HEK293 (cell line): ENCODE data around the gene MLKL.
A peak's percentile ranks its signal among the peaks of the same experiment; 100 is the strongest.

Experiments used
- CTCF ChIA-PET: fragments of 350-600 bp; formaldehyde crosslinking; extraction: SDS; loops from one replicate; lab custom pipeline; 2021; ENCODE audit warnings: antibody characterized with exemption; lab: Yijun Ruan, JAX
- POLR2A ChIA-PET: fragments of 300-600 bp; formaldehyde crosslinking; extraction: SDS; loops from one replicate; lab custom pipeline; 2020; ENCODE audit warnings: antibody characterized with exemption, inconsistent platforms; lab: Yijun Ruan, JAX
- H3K27ac ChIP-seq: fragments of 200-500 bp; sonication (Bioruptor generic); 2 replicates; pipeline ENCODE4 v1.5.1; 2014; ENCODE audit warnings: low read depth, low read length, control low read depth, inconsistent platforms; ENCODE audit errors: extremely low read depth
- H3K36me3 ChIP-seq, 2 experiments: fragments of 200-500 bp in 1 of 2; sonication (Bioruptor generic) in 1 of 2; 1 replicate in 1 of 2; 2 replicates in 1 of 2; pipeline ENCODE4 v1.5.1; 2014 to 2017; ENCODE audit warnings: inconsistent platforms in 2 of 2, low read length in 2 of 2; ENCODE audit not compliant: control insufficient read depth in 2 of 2, insufficient read depth in 1 of 2
- H3K4me1 ChIP-seq: fragments of 200-500 bp; sonication (Bioruptor generic); 2 replicates; pipeline ENCODE4 v1.5.1; 2014; ENCODE audit warnings: mild to moderate bottlenecking, low read length, inconsistent platforms; ENCODE audit not compliant: control insufficient read depth, insufficient read depth
- H3K4me3 ChIP-seq: 2 replicates; pipeline ENCODE4 v1.5.1; 2011; ENCODE audit warnings: low read depth, mild to moderate bottlenecking, control low read depth, low read length, moderate library complexity
- H3K9me3 ChIP-seq: fragments of 200-500 bp; sonication (Bioruptor generic); 2 replicates; pipeline ENCODE4 v1.5.1; 2014; ENCODE audit warnings: low read depth, low read length, inconsistent platforms; ENCODE audit not compliant: control insufficient read depth, insufficient read depth
- BCL11B ChIP-seq: fragments of 450-650 bp; formaldehyde crosslinking; IDR thresholded peaks from 2 replicates; pipeline ENCODE4 v1.5.1; 2016; ENCODE audit warnings: low read depth, missing biosample characterization, missing genetic modification characterization
- BCL6B ChIP-seq: fragments of 450-650 bp; formaldehyde crosslinking; IDR thresholded peaks from 2 replicates; pipeline ENCODE4 v1.5.1; 2017; ENCODE audit warnings: missing biosample characterization, missing genetic modification characterization
- TCF7L2 ChIP-seq: IDR thresholded peaks from 2 replicates; pipeline ENCODE4 v1.6.1; 2011; ENCODE audit warnings: low read depth, mild to moderate bottlenecking, inconsistent platforms, low read length, moderate library complexity, borderline replicate concordance
- TRIM28 ChIP-seq: IDR thresholded peaks from 2 replicates; pipeline ENCODE4 v1.6.1; 2011; ENCODE audit warnings: low read length, control low read depth, borderline replicate concordance
- WT1 ChIP-seq: fragments of 450-650 bp; formaldehyde crosslinking; IDR thresholded peaks from 2 replicates; pipeline ENCODE4 v1.5.1; 2016; ENCODE audit warnings: missing biosample characterization, missing genetic modification characterization
- ZBTB20 ChIP-seq: fragments of 450-650 bp; formaldehyde crosslinking; IDR thresholded peaks from 2 replicates; pipeline ENCODE4 v1.5.1; 2016; ENCODE audit warnings: missing biosample characterization, missing genetic modification characterization
- ZBTB21 ChIP-seq: fragments of 450-650 bp; formaldehyde crosslinking; IDR thresholded peaks from 2 replicates; pipeline ENCODE4 v1.5.1; 2017; ENCODE audit warnings: missing biosample characterization, missing genetic modification characterization
- ZNF239 ChIP-seq: fragments of 450-650 bp; formaldehyde crosslinking; IDR thresholded peaks from 2 replicates; pipeline ENCODE4 v1.5.1; 2016; ENCODE audit warnings: missing biosample characterization, missing genetic modification characterization
- ZNF266 ChIP-seq: fragments of 450-650 bp; formaldehyde crosslinking; IDR thresholded peaks from 2 replicates; pipeline ENCODE4 v1.5.1; 2016; ENCODE audit warnings: missing biosample characterization, missing genetic modification characterization, low read depth
- ZNF529 ChIP-seq: fragments of 450-650 bp; formaldehyde crosslinking; IDR thresholded peaks from 2 replicates; pipeline ENCODE4 v1.5.1; 2017; ENCODE audit warnings: missing genetic modification characterization, missing biosample characterization; ENCODE audit not compliant: insufficient replicate concordance
- ZNF530 ChIP-seq: fragments of 450-650 bp; formaldehyde crosslinking; IDR thresholded peaks from 2 replicates; pipeline ENCODE4 v1.5.1; 2016; ENCODE audit warnings: low read depth, missing biosample characterization, missing genetic modification characterization
- ZNF548 ChIP-seq: fragments of 450-650 bp; formaldehyde crosslinking; IDR thresholded peaks from 2 replicates; pipeline ENCODE4 v1.5.1; 2016; ENCODE audit warnings: missing biosample characterization, missing genetic modification characterization
- ZNF626 ChIP-seq: fragments of 450-650 bp; sonication (Bioruptor Pico); formaldehyde crosslinking; IDR thresholded peaks from 2 replicates; pipeline ENCODE4 v1.5.1; 2018; ENCODE audit warnings: missing biosample characterization, missing genetic modification characterization, inconsistent platforms
- ZNF747 ChIP-seq: fragments of 450-650 bp; formaldehyde crosslinking; IDR thresholded peaks from 2 replicates; pipeline ENCODE4 v1.5.1; 2016; ENCODE audit warnings: missing biosample characterization, missing genetic modification characterization
- ZNF785 ChIP-seq: fragments of 450-650 bp; formaldehyde crosslinking; IDR thresholded peaks from 2 replicates; pipeline ENCODE4 v1.5.1; 2016; ENCODE audit warnings: missing biosample characterization, missing genetic modification characterization
- TF ChIP-seq, protein P1 (sequence below): fragments of 450-650 bp; formaldehyde crosslinking; IDR thresholded peaks from 2 replicates; pipeline ENCODE4 v1.5.1; 2016; ENCODE audit warnings: missing biosample characterization, missing genetic modification characterization
- TF ChIP-seq, protein P2 (sequence below): fragments of 450-650 bp; formaldehyde crosslinking; IDR thresholded peaks from 2 replicates; pipeline ENCODE4 v1.5.1; 2016; ENCODE audit warnings: missing biosample characterization, missing genetic modification characterization

The MLKL gene

DNA sequence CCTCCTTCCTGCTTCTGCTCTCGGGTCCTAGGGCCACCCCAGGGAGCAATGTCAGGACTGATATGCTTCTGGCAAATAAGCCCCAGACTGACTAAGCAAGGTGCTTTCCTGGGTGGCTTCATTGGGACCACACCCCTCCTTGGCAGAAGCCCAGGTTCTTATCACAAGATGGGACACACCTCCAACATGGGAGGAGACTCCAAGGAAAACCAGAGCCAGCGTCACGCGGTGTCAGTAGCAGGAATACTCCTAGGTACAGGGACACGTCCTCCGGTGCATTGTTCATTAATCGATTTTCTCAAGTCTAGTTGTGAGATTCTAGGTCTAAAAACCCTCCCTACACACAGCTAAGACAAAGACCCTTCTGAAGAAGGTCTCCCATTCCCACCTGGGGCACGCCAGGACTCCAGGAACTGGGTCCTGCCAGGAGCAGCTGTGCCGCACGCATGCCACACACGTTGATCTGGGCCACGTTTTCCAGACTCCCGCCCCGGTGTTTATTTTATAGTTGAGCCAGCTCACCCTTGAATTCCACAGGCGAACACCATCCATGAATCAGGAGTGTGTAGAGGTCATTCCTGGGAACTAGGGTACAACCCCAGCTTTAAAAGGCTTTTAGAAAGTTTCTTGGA is 43.1 kb upstream of the MLKL start (continued):
- TF ChIP-seq BCL6B (tag by site-specific recombination): peak; percentile 64
- TF ChIP-seq ZBTB21 (tag by site-specific recombination): peak; percentile 63; the same call in 1 of the 2 replicates
- TF ChIP-seq, protein P1, sequence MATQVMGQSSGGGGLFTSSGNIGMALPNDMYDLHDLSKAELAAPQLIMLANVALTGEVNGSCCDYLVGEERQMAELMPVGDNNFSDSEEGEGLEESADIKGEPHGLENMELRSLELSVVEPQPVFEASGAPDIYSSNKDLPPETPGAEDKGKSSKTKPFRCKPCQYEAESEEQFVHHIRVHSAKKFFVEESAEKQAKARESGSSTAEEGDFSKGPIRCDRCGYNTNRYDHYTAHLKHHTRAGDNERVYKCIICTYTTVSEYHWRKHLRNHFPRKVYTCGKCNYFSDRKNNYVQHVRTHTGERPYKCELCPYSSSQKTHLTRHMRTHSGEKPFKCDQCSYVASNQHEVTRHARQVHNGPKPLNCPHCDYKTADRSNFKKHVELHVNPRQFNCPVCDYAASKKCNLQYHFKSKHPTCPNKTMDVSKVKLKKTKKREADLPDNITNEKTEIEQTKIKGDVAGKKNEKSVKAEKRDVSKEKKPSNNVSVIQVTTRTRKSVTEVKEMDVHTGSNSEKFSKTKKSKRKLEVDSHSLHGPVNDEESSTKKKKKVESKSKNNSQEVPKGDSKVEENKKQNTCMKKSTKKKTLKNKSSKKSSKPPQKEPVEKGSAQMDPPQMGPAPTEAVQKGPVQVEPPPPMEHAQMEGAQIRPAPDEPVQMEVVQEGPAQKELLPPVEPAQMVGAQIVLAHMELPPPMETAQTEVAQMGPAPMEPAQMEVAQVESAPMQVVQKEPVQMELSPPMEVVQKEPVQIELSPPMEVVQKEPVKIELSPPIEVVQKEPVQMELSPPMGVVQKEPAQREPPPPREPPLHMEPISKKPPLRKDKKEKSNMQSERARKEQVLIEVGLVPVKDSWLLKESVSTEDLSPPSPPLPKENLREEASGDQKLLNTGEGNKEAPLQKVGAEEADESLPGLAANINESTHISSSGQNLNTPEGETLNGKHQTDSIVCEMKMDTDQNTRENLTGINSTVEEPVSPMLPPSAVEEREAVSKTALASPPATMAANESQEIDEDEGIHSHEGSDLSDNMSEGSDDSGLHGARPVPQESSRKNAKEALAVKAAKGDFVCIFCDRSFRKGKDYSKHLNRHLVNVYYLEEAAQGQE (tag by site-specific recombination): no peak
- no peak for TF ChIP-seq ZNF626 (tag by site-specific recombination)
- TF ChIP-seq ZNF785 (tag by site-specific recombination): peak; percentile 54; the same call in 1 of the 2 replicates
- TF ChIP-seq ZNF530 (tag by site-specific recombination): no peak
- TF ChIP-seq WT1 (tag by site-specific recombination): 0 out of 2 replicates have a peak, but pooled peaks have one; percentile 31
- peak; percentile 39; the same call in 1 of the 2 replicates for TF ChIP-seq TRIM28
- no peak for TF ChIP-seq TCF7L2
- TF ChIP-seq BCL11B (tag by site-specific recombination): no peak
- no peak for TF ChIP-seq ZNF548 (tag by site-specific recombination)
- TF ChIP-seq ZNF529 (tag by site-specific recombination): no peak
- TF ChIP-seq ZNF747 (tag by site-specific recombination): no peak
- TF ChIP-seq ZNF239 (tag by site-specific recombination): no peak

DNA sequence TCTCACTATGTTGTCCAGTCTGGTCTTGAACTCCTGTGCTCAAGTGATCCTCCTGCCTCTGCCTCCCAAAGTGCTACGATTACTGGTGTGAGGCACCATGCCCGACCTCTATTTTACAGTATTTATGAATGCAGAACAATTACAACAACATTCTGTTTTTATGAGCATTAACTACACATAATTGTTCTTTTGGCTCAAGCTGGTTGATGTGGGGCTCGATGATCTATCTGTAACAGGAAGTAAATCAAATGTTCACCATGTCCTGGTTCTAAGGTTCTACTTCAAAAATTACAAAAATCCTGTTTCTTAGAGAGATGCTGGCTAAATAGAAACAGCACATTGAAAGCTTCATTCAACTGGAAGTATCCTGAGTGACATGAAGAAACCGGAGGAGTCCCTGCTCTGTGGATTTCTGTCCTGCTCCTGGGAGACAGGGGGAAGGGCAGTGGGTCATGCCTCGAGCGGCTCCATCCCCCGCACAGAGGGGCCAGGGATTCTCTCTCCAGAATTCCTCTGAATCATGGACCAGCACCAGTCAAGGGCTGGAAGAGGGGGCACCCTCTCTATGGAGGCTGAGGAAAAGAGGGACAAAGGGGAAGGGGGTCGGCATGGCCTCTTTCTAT is 42.5 kb upstream of the MLKL start:
- Histone ChIP-seq H3K27ac (no peak overlapping the region; the same call in 1 of the 2 replicates), H3K4me1 (peaks cover 11% of the 10 kb centered on the region), H3K36me3 (no peaks in the 10 kb centered on the region), H3K4me3 (peak overlapping the region; percentile 16; the same call in 1 of the 2 replicates), H3K9me3 (no peaks in the 10 kb centered on the region)
- POLR2A ChIA-PET: no interaction called here
- CTCF ChIA-PET: interaction anchor here (0.8 to 2.1 kb wide), 4 partner anchors 10 to 456 kb away, joined by 3 to 5 read pairs (median 4); partner anchors contain the start of gene FA2H
- TF ChIP-seq ZBTB20 (tag by site-specific recombination): 0 out of 2 replicates have a peak, but pooled peaks have one; percentile 49
- TF ChIP-seq, protein P2, sequence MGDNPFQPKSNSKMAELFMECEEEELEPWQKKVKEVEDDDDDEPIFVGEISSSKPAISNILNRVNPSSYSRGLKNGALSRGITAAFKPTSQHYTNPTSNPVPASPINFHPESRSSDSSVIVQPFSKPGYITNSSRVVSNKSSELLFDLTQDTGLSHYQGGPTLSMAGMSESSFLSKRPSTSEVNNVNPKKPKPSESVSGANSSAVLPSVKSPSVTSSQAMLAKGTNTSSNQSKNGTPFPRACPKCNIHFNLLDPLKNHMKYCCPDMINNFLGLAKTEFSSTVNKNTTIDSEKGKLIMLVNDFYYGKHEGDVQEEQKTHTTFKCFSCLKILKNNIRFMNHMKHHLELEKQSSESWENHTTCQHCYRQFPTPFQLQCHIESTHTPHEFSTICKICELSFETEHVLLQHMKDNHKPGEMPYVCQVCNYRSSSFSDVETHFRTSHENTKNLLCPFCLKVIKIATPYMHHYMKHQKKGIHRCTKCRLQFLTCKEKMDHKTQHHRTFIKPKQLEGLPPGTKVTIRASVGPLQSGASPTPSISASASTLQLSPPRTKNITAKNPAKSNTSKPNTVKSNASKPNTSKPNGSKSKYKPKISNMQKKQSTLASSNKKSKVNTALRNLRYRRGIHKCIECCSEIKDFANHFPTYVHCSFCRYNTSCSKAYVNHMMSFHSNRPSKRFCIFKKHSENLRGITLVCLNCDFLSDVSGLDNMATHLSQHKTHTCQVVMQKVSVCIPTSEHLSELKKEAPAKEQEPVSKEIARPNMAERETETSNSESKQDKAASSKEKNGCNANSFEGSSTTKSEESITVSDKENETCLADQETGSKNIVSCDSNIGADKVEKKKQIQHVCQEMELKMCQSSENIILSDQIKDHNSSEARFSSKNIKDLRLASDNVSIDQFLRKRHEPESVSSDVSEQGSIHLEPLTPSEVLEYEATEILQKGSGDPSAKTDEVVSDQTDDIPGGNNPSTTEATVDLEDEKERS (tag by site-specific recombination): no peak
- no peak for TF ChIP-seq ZNF266
- TF ChIP-seq, all 188 proteins: peak for 1
